ENCODE measurements around the gene LEPROT. TPM values are rescaled to one million over a fixed set of nuclear protein-coding genes. Genes with fewer than 3 reads are reported as not detected.

Gene LEPROT
- total RNA-seq, 1 donor from 2014 or later = 35.2 TPM

GRCh38 chr1:65412256-65412983, 8.0 kb upstream of the LEPROT start:
- DNase-seq = no peak

GRCh38 chr1:65412984-65413375, 7.5 kb upstream of the LEPROT start:
- no peak for DNase-seq

- no peak for DNase-seq
These were observed 5.9 kb upstream of the LEPROT start for GRCh38 chr1:65414538-65414937.

- no peak for DNase-seq
These were observed 3.7 kb upstream of the LEPROT start for GRCh38 chr1:65416767-65417166.

- DNase-seq = no peak
These were observed 2.7 kb upstream of the LEPROT start for GRCh38 chr1:65417729-65418128.

GRCh38 chr1:65418522-65419185, 1.8 kb upstream of the LEPROT start:
- DNase-seq = no peak

- DNase-seq = peak; percentile 97
These were observed 533 bp upstream of the LEPROT start for GRCh38 chr1:65419681-65420589.

- no peak for DNase-seq
These were observed 1.0 kb downstream of the LEPROT start for GRCh38 chr1:65421351-65422025.

GRCh38 chr1:65422241-65423203, 2.1 kb downstream of the LEPROT start:
- DNase-seq = no peak

GRCh38 chr1:65423884-65424572, 3.6 kb downstream of the LEPROT start:
- DNase-seq = no peak

- no peak for DNase-seq
These were observed 4.1 kb downstream of the LEPROT start for GRCh38 chr1:65424573-65424889.

GRCh38 chr1:65425006-65425405, 4.5 kb downstream of the LEPROT start:
- DNase-seq = no peak

GRCh38 chr1:65425697-65426096, 5.2 kb downstream of the LEPROT start:
- no peak for DNase-seq

- DNase-seq = no peak
These were observed 8.6 kb downstream of the LEPROT start for GRCh38 chr1:65429078-65429477.

GRCh38 chr1:65429806-65430205, 9.3 kb downstream of the LEPROT start:
- DNase-seq = no peak

GRCh38 chr1:65431111-65431705, 10.7 kb downstream of the LEPROT start:
- no peak for DNase-seq

- DNase-seq = no peak
These were observed 12.4 kb downstream of the LEPROT start for GRCh38 chr1:65432918-65433317.

GRCh38 chr1:65434255-65434654, 13.8 kb downstream of the LEPROT start:
- DNase-seq = no peak

- DNase-seq = no peak
These were observed 14.3 kb downstream of the LEPROT start for GRCh38 chr1:65434760-65435159.

GRCh38 chr1:65435987-65436386, 15.5 kb downstream of the LEPROT start:
- DNase-seq = no peak
